Measurements from ENCODE around the gene DCAF4.

DNA sequence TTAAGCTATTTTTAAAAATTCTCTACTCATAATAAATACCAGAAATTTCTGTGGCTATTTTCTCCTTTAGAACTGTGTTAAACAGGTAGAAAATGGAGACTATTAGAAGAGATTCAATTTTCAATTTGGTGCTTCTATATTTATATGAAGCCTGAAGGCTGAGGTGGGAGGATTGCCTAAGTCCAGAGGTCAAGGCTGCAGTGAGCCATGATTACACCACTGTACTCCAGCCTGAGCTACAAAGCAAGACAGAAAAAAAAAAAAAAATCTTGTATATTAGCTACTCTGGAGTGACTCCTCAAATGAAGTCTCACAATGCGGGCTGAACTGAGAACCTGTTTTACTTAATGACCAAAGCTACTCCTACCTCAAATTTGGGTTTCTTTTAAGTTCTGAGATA lies 22.5 kb upstream of the DCAF4 start:
- TF ChIP-seq, protein P1, sequence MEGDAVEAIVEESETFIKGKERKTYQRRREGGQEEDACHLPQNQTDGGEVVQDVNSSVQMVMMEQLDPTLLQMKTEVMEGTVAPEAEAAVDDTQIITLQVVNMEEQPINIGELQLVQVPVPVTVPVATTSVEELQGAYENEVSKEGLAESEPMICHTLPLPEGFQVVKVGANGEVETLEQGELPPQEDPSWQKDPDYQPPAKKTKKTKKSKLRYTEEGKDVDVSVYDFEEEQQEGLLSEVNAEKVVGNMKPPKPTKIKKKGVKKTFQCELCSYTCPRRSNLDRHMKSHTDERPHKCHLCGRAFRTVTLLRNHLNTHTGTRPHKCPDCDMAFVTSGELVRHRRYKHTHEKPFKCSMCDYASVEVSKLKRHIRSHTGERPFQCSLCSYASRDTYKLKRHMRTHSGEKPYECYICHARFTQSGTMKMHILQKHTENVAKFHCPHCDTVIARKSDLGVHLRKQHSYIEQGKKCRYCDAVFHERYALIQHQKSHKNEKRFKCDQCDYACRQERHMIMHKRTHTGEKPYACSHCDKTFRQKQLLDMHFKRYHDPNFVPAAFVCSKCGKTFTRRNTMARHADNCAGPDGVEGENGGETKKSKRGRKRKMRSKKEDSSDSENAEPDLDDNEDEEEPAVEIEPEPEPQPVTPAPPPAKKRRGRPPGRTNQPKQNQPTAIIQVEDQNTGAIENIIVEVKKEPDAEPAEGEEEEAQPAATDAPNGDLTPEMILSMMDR (conservative IDR thresholded peaks at IDR 0.05), result no peak
- no peak for TF ChIP-seq EZH2 (IDR thresholded peaks at IDR 0.05; ENCODE audit: low read depth)

Measured in PC-9 (cell line).